Endodermal cell (in vitro differentiated cells): ENCODE measurements around the gene BEAN1. TPM values are rescaled to one million over a fixed set of nuclear protein-coding genes. Genes with fewer than 3 reads are reported as not detected.

Source experiments
- DNase-seq: peaks from one replicate; pipeline ENCODE4 v3.0.0-alpha.2; 2017
- H3K27ac ChIP-seq: 2 replicates; pipeline ENCODE4 v1.5.1; 2013; ENCODE audit warnings: mild to moderate bottlenecking, low read depth, low read length, moderate library complexity
- H3K27me3 ChIP-seq: 2 replicates; pipeline ENCODE4 v1.6.1; 2013; ENCODE audit warnings: mild to moderate bottlenecking, low read length, moderate library complexity; ENCODE audit not compliant: insufficient read depth, control insufficient read depth, poor library complexity, severe bottlenecking
- H3K36me3 ChIP-seq: 2 replicates; pipeline ENCODE4 v1.7.0; 2013; ENCODE audit warnings: mild to moderate bottlenecking, low read length, moderate library complexity; ENCODE audit not compliant: control insufficient read depth, insufficient read depth
- H3K4me1 ChIP-seq: one replicate; pipeline ENCODE4 v1.7.0; 2013; ENCODE audit warnings: low read length; ENCODE audit not compliant: control insufficient read depth, insufficient read depth
- H3K4me3 ChIP-seq: 2 replicates; pipeline ENCODE4 v1.5.1; 2013; ENCODE audit warnings: mild to moderate bottlenecking, low read length, moderate library complexity
- H3K9ac ChIP-seq: 2 replicates; pipeline ENCODE4 v1.6.1; 2013; ENCODE audit warnings: mild to moderate bottlenecking, low read length, moderate library complexity; ENCODE audit not compliant: poor library complexity, severe bottlenecking; ENCODE audit errors: extremely low read depth
- H3K9me3 ChIP-seq: 2 replicates; pipeline ENCODE4 v1.6.1; 2013; ENCODE audit warnings: mild to moderate bottlenecking, low read length, moderate library complexity; ENCODE audit not compliant: control insufficient read depth
- H3K27ac Mint-ChIP-seq: 2 replicates; pipeline ENCODE4 v1.8.0; 2020; ENCODE audit warnings: mixed read lengths
- H3K27me3 Mint-ChIP-seq: 2 replicates; pipeline ENCODE4 v1.8.0; 2021; ENCODE audit warnings: mild to moderate bottlenecking, mixed read lengths; ENCODE audit not compliant: insufficient read depth
- H3K36me3 Mint-ChIP-seq: 2 replicates; pipeline ENCODE4 v1.8.0; 2020; ENCODE audit warnings: low read depth, mixed read lengths
- H3K4me1 Mint-ChIP-seq: 2 replicates; pipeline ENCODE4 v1.8.0; 2020; ENCODE audit warnings: mixed read lengths
- H3K4me3 Mint-ChIP-seq: 2 replicates; pipeline ENCODE4 v1.8.0; 2020; ENCODE audit warnings: mild to moderate bottlenecking, moderate library complexity, mixed read lengths
- H3K9me3 Mint-ChIP-seq: 2 replicates; pipeline ENCODE4 v1.8.0; 2020; ENCODE audit warnings: mild to moderate bottlenecking, mixed read lengths
- CTCF ChIP-seq: fragments of 200-600 bp; sonication (generic); conservative IDR thresholded peaks from 2 replicates; pipeline ENCODE4 v1.5.0; 2021; ENCODE audit warnings: antibody characterized with exemption, mild to moderate bottlenecking
- WGBS, 2 experiments: methylation state at CpG; one replicate each; pipeline versions ENCODE4 v1.1.5 to v1.1.7; 2013; ENCODE audit warnings: missing lambda C conversion rate in 2 of 2, mixed read lengths in 1 of 2; ENCODE audit not compliant: insufficient coverage in 1 of 2, insufficient read length in 1 of 2; 5-methylcytosine and 5-hydroxymethylcytosine counted together
- total RNA-seq, 2 donors: library from RNA; stranded (reverse); fragmentation: NEBNext Ultra II Directional in 1 of 2; extraction: Animal tissue kit (Norgen Biotek cat#: 25700) in 1 of 2; gene quantifications; 2 replicates in 1 of 2; 3 replicates in 1 of 2; pipeline ENCODE4 v1.2.1, GENCODE V29; 2021

Gene BEAN1
- total RNA-seq, 2 donors from 2014 or later: 0.18 TPM; not detected in 1

GRCh38 chr16:66467611-66468010, 40.5 kb downstream of the BEAN1 start:
- Mint-ChIP-seq H3K27me3 (peaks cover 59% of the 10 kb centered on the region), H3K4me1 (peaks cover 8% of the 10 kb centered on the region), H3K4me3 (no peak overlapping the region), H3K9me3 (no peaks in the 10 kb centered on the region), H3K36me3 (no peaks in the 10 kb centered on the region), H3K27ac (no peak overlapping the region)
- Histone ChIP-seq H3K9me3 (no peaks in the 10 kb centered on the region), H3K27me3 (peaks cover 20% of the 10 kb centered on the region), H3K4me3 (no peak overlapping the region), H3K36me3 (no peaks in the 10 kb centered on the region), H3K4me1 (no peaks in the 10 kb centered on the region), H3K27ac (no peak overlapping the region), H3K9ac (no peak overlapping the region)
- WGBS, 2 experiments: 91 to 96% methylated on average over 3 to 5 of the region's 5 CpGs
- no peak for DNase-seq
- TF ChIP-seq CTCF: no peak

- Histone ChIP-seq H3K4me3 (no peak overlapping the region), H3K27me3 (peaks cover 14% of the 10 kb centered on the region), H3K4me1 (no peaks in the 10 kb centered on the region), H3K9ac (no peak overlapping the region), H3K27ac (no peak overlapping the region), H3K36me3 (no peaks in the 10 kb centered on the region), H3K9me3 (no peaks in the 10 kb centered on the region)
- DNase-seq: peak; percentile 36
- H3K9me3 Mint-ChIP-seq: no peaks in the 10 kb centered on the region
- no peak for TF ChIP-seq CTCF
- 91 to 92% methylated on average over 5 to 11 of the region's 11 CpGs for WGBS, 2 experiments
- peaks cover 8% of the 10 kb centered on the region for H3K4me1 Mint-ChIP-seq
- H3K27ac Mint-ChIP-seq: no peak overlapping the region
- no peaks in the 10 kb centered on the region for H3K36me3 Mint-ChIP-seq
- peaks cover 53% of the 10 kb centered on the region for H3K27me3 Mint-ChIP-seq
- no peak overlapping the region for H3K4me3 Mint-ChIP-seq
Measured at GRCh38 chr16:66468321-66468965, 41.3 kb downstream of the BEAN1 start.

- H3K27ac ChIP-seq: no peak overlapping the region
- Mint-ChIP-seq H3K36me3 (no peaks in the 10 kb centered on the region), H3K27me3 (peaks cover 44% of the 10 kb centered on the region), H3K4me1 (peaks cover 8% of the 10 kb centered on the region), H3K4me3 (no peak overlapping the region), H3K9me3 (no peaks in the 10 kb centered on the region), H3K27ac (no peak overlapping the region)
- DNase-seq: peak; percentile 35
- no peaks in the 10 kb centered on the region for H3K4me1 ChIP-seq
- H3K9me3 ChIP-seq: no peaks in the 10 kb centered on the region
- no peak overlapping the region for H3K9ac ChIP-seq
- H3K36me3 ChIP-seq: no peaks in the 10 kb centered on the region
- WGBS, 2 experiments: 94 to 97% methylated on average over 8 to 26 of the region's 26 CpGs
- peaks cover 14% of the 10 kb centered on the region for H3K27me3 ChIP-seq
- H3K4me3 ChIP-seq: no peak overlapping the region
- TF ChIP-seq CTCF: no peak
Measured at GRCh38 chr16:66469291-66469946, 42.3 kb downstream of the BEAN1 start.
